T-helper 17 cell (primary cell): ENCODE measurements around the gene SPAG8. TPM values are rescaled to one million over a fixed set of nuclear protein-coding genes. Genes with fewer than 3 reads are reported as not detected.

ENCODE experiments used
- ATAC-seq: fragments of 150-1000 bp; cut with Tn5 transposase; 2 replicates; pipeline ENCODE4 v1.10.0; 2021; ENCODE audit warnings: mild to moderate bottlenecking, moderate library complexity
- DNase-seq, 3 donors: peaks; one replicate each; pipeline versions ENCODE4 v3.0.0 to v3.0.0-alpha.2; 2020 to 2021
- H3K9me3 ChIP-seq: one replicate; pipeline ENCODE4 v1.7.0; 2013; ENCODE audit warnings: low read length, mild to moderate bottlenecking; ENCODE audit not compliant: control insufficient read depth, poor library complexity, severe bottlenecking
- H3K27ac Mint-ChIP-seq: one replicate; pipeline ENCODE4 v1.8.0; 2022; ENCODE audit warnings: mild to moderate bottlenecking, moderate library complexity, mixed read lengths
- H3K27me3 Mint-ChIP-seq: one replicate; pipeline ENCODE4 v1.8.0; 2022; ENCODE audit warnings: mixed read lengths
- H3K36me3 Mint-ChIP-seq: one replicate; pipeline ENCODE4 v1.8.0; 2022; ENCODE audit warnings: low read depth, mixed read lengths
- H3K4me1 Mint-ChIP-seq: one replicate; pipeline ENCODE4 v1.8.0; 2022; ENCODE audit warnings: mild to moderate bottlenecking, mixed read lengths
- H3K4me3 Mint-ChIP-seq: one replicate; pipeline ENCODE4 v1.8.0; 2022; ENCODE audit warnings: mild to moderate bottlenecking, moderate library complexity, mixed read lengths
- total RNA-seq, 4 donors: library from RNA in 2 of 4; stranded (reverse) in 2 of 4; gene quantifications; one replicate each; pipeline ENCODE4 v1.2.3 and lab custom pipeline; 2022 to 2026

The SPAG8 gene
- total RNA-seq, 2 donors from 2014 or later = 0.81 to 0.97 TPM

GRCh38 chr9:35845824-35846771 lies 34.0 kb upstream of the SPAG8 start:
- Mint-ChIP-seq H3K27ac (peak overlapping the region; percentile 85), H3K4me1 (peaks cover 19% of the 10 kb centered on the region), H3K27me3 (no peaks in the 10 kb centered on the region), H3K4me3 (no peak overlapping the region), H3K36me3 (peaks cover 6% of the 10 kb centered on the region)
- DNase-seq = no peak
- no peaks in the 10 kb centered on the region for H3K9me3 ChIP-seq
- no peak for ATAC-seq

- no peaks in the 10 kb centered on the region for H3K9me3 ChIP-seq
- Mint-ChIP-seq H3K27ac (peak overlapping the region; percentile 85), H3K4me3 (peak overlapping the region; percentile 79), H3K27me3 (no peaks in the 10 kb centered on the region), H3K36me3 (peaks cover 6% of the 10 kb centered on the region), H3K4me1 (peaks cover 24% of the 10 kb centered on the region)
- DNase-seq (no peak), ATAC-seq (peak; percentile 94)
Measured at GRCh38 chr9:35844628-35845270, 32.7 kb upstream of the SPAG8 start.

- DNase-seq = no peak
- no peak for ATAC-seq
- peaks cover 12% of the 10 kb centered on the region for H3K36me3 Mint-ChIP-seq
- no peaks in the 10 kb centered on the region for H3K27me3 Mint-ChIP-seq
- H3K27ac Mint-ChIP-seq = no peak overlapping the region
- peaks cover 24% of the 10 kb centered on the region for H3K4me1 Mint-ChIP-seq
- no peak overlapping the region for H3K4me3 Mint-ChIP-seq
- no peaks in the 10 kb centered on the region for H3K9me3 ChIP-seq
Measured at GRCh38 chr9:35842795-35843194, 30.7 kb upstream of the SPAG8 start.

GRCh38 chr9:35842020-35842745 lies 30.1 kb upstream of the SPAG8 start:
- Mint-ChIP-seq H3K27me3 (no peaks in the 10 kb centered on the region), H3K4me3 (no peak overlapping the region), H3K27ac (no peak overlapping the region), H3K4me1 (peaks cover 27% of the 10 kb centered on the region), H3K36me3 (peaks cover 9% of the 10 kb centered on the region)
- no peak for DNase-seq
- no peaks in the 10 kb centered on the region for H3K9me3 ChIP-seq
- ATAC-seq = no peak

GRCh38 chr9:35841645-35841900 lies 29.5 kb upstream of the SPAG8 start:
- ATAC-seq = no peak
- no peaks in the 10 kb centered on the region for H3K9me3 ChIP-seq
- no peaks in the 10 kb centered on the region for H3K27me3 Mint-ChIP-seq
- H3K36me3 Mint-ChIP-seq = peaks cover 9% of the 10 kb centered on the region
- peaks cover 29% of the 10 kb centered on the region for H3K4me1 Mint-ChIP-seq
- H3K27ac Mint-ChIP-seq = peak overlapping the region; percentile 6
- no peak for DNase-seq
- H3K4me3 Mint-ChIP-seq = no peak overlapping the region

- Mint-ChIP-seq H3K36me3 (peaks cover 9% of the 10 kb centered on the region), H3K4me3 (no peak overlapping the region), H3K27ac (peak overlapping the region; percentile 6), H3K27me3 (no peaks in the 10 kb centered on the region), H3K4me1 (peaks cover 29% of the 10 kb centered on the region)
- DNase-seq (no peak), ATAC-seq (no peak)
- H3K9me3 ChIP-seq = no peaks in the 10 kb centered on the region
Measured at GRCh38 chr9:35840881-35841644, 29.0 kb upstream of the SPAG8 start.

- Mint-ChIP-seq H3K4me1 (peaks cover 24% of the 10 kb centered on the region), H3K27me3 (no peaks in the 10 kb centered on the region), H3K4me3 (no peak overlapping the region), H3K36me3 (peaks cover 9% of the 10 kb centered on the region), H3K27ac (peak overlapping the region; percentile 21)
- H3K9me3 ChIP-seq = no peaks in the 10 kb centered on the region
- ATAC-seq (no peak), DNase-seq (no peak)
Measured at GRCh38 chr9:35839926-35840325, 27.9 kb upstream of the SPAG8 start.

GRCh38 chr9:35836595-35836994 lies 24.5 kb upstream of the SPAG8 start:
- Mint-ChIP-seq H3K4me3 (no peak overlapping the region), H3K36me3 (peaks cover 6% of the 10 kb centered on the region), H3K27ac (peak overlapping the region; percentile 37), H3K27me3 (no peaks in the 10 kb centered on the region), H3K4me1 (peaks cover 27% of the 10 kb centered on the region)
- H3K9me3 ChIP-seq = no peaks in the 10 kb centered on the region
- no peak for DNase-seq
- ATAC-seq = no peak

- no peaks in the 10 kb centered on the region for H3K27me3 Mint-ChIP-seq
Measured at GRCh38 chr9:35835766-35836165, 23.7 kb upstream of the SPAG8 start.

GRCh38 chr9:35835216-35835632 lies 23.2 kb upstream of the SPAG8 start:
- no peaks in the 10 kb centered on the region for H3K9me3 ChIP-seq
- Mint-ChIP-seq H3K27ac (peak overlapping the region; percentile 72), H3K36me3 (peaks cover 6% of the 10 kb centered on the region), H3K4me3 (no peak overlapping the region), H3K4me1 (peaks cover 31% of the 10 kb centered on the region), H3K27me3 (no peaks in the 10 kb centered on the region)
- DNase-seq = no peak
- no peak for ATAC-seq

More at GRCh38 chr9:35835766-35836165, 23.7 kb upstream of the SPAG8 start:
- DNase-seq (no peak), ATAC-seq (no peak)
- H3K36me3 Mint-ChIP-seq = peaks cover 6% of the 10 kb centered on the region
- H3K9me3 ChIP-seq = no peaks in the 10 kb centered on the region
- no peak overlapping the region for H3K4me3 Mint-ChIP-seq
- peak overlapping the region; percentile 37 for H3K27ac Mint-ChIP-seq
- peaks cover 32% of the 10 kb centered on the region for H3K4me1 Mint-ChIP-seq

GRCh38 chr9:35834260-35835215 lies 22.5 kb upstream of the SPAG8 start:
- Mint-ChIP-seq H3K27ac (peak overlapping the region; percentile 72), H3K4me1 (peaks cover 36% of the 10 kb centered on the region), H3K4me3 (no peak overlapping the region), H3K36me3 (peaks cover 6% of the 10 kb centered on the region), H3K27me3 (no peaks in the 10 kb centered on the region)
- no peak for ATAC-seq
- H3K9me3 ChIP-seq = no peaks in the 10 kb centered on the region
- DNase-seq = no peak

GRCh38 chr9:35832814-35833213 lies 20.8 kb upstream of the SPAG8 start:
- no peaks in the 10 kb centered on the region for H3K36me3 Mint-ChIP-seq
- no peak for DNase-seq
- H3K4me3 Mint-ChIP-seq = no peak overlapping the region
- H3K27me3 Mint-ChIP-seq = no peaks in the 10 kb centered on the region
- ATAC-seq = no peak
- H3K27ac Mint-ChIP-seq = no peak overlapping the region
- peaks cover 42% of the 10 kb centered on the region for H3K4me1 Mint-ChIP-seq
- no peaks in the 10 kb centered on the region for H3K9me3 ChIP-seq
